Spinal cord (tissue), 10 donors: Measurements from ENCODE around the gene KCND3. TPM values are rescaled to one million over a fixed set of nuclear protein-coding genes. Genes with fewer than 3 reads are reported as not detected.

Experiments
- DNase-seq, 6 donors: peaks; one replicate each; pipeline versions ENCODE4 v3.0.0 to v3.0.0-alpha.2; 2013 to 2015; ENCODE audit warnings: low spot score in 6 of 6, low read depth in 4 of 6
- H3K27ac ChIP-seq: one replicate; pipeline ENCODE4 v1.5.1; 2013; ENCODE audit warnings: low read depth, low read length, control low read depth
- H3K27me3 ChIP-seq: one replicate; pipeline ENCODE4 v1.6.1; 2013; ENCODE audit warnings: low read length; ENCODE audit not compliant: control insufficient read depth, insufficient read depth
- H3K36me3 ChIP-seq: one replicate; pipeline ENCODE4 v1.6.1; 2013; ENCODE audit warnings: low read length; ENCODE audit not compliant: control insufficient read depth, insufficient read depth
- H3K4me1 ChIP-seq: one replicate; pipeline ENCODE4 v1.6.1; 2013; ENCODE audit warnings: low read length; ENCODE audit not compliant: control insufficient read depth, insufficient read depth
- H3K4me3 ChIP-seq: one replicate; pipeline ENCODE4 v1.5.1; 2013; ENCODE audit warnings: low read depth, low read length, control low read depth
- H3K9me3 ChIP-seq: one replicate; pipeline ENCODE4 v1.6.1; 2013; ENCODE audit warnings: low read length; ENCODE audit not compliant: control insufficient read depth, insufficient read depth
- WGBS: methylation state at CpG from one replicate; pipeline ENCODE4 v1.1.5; 2013; ENCODE audit warnings: missing lambda C conversion rate; ENCODE audit not compliant: insufficient coverage; 5-methylcytosine and 5-hydroxymethylcytosine counted together
- polyA plus RNA-seq, 2 donors: library from polyadenylated mRNA; unstranded; fragments of 120-200 nt; gene quantifications; one replicate each; pipeline ENCODE4 v1.2.1, GENCODE V29; 2013; ENCODE audit not compliant: insufficient read length in 2 of 2
- total RNA-seq, 2 donors: library from RNA; depleted of rRNA in 1 of 2; stranded (reverse); fragments of 120-200 nt in 1 of 2; fragments of >200 nt in 1 of 2; gene quantifications; one replicate each; pipeline versions ENCODE4 v1.2.3 to v1.2.4, GENCODE V29; 2013 to 2014
- donor health status: healthy.

KCND3 gene
- total and polyA plus RNA-seq, 4 donors, result 9.5 to 35.8 (median 23.3) TPM

GRCh38 chr1:111978695-111979094, 10.8 kb downstream of the KCND3 start:
- Histone ChIP-seq H3K36me3 (peaks cover 21% of the 10 kb centered on the region), H3K27ac (no peak overlapping the region), H3K4me3 (no peak overlapping the region), H3K4me1 (peaks cover 4% of the 10 kb centered on the region), H3K9me3 (no peaks in the 10 kb centered on the region), H3K27me3 (no peaks in the 10 kb centered on the region)
- no peak for DNase-seq
- no CpG with 5 or more reads among the region's 1 CpG for WGBS

GRCh38 chr1:111977378-111977777, 12.1 kb downstream of the KCND3 start:
- peaks cover 4% of the 10 kb centered on the region for H3K4me1 ChIP-seq
- no peak overlapping the region for H3K4me3 ChIP-seq
- H3K9me3 ChIP-seq, result no peaks in the 10 kb centered on the region
- H3K27ac ChIP-seq, result no peak overlapping the region
- peaks cover 18% of the 10 kb centered on the region for H3K36me3 ChIP-seq
- WGBS, result 71% methylated on average over 7 of the region's 9 CpGs
- H3K27me3 ChIP-seq, result no peaks in the 10 kb centered on the region
- DNase-seq, result no peak

- H3K4me1 ChIP-seq, result peaks cover 4% of the 10 kb centered on the region
- no peak overlapping the region for H3K4me3 ChIP-seq
- DNase-seq, result no peak
- 69% methylated on average over 2 of the region's 3 CpGs for WGBS
- no peak overlapping the region for H3K27ac ChIP-seq
- H3K36me3 ChIP-seq, result peaks cover 12% of the 10 kb centered on the region
- no peaks in the 10 kb centered on the region for H3K27me3 ChIP-seq
- no peaks in the 10 kb centered on the region for H3K9me3 ChIP-seq
Measured at GRCh38 chr1:111976842-111977241, 12.6 kb downstream of the KCND3 start.

- H3K4me3 ChIP-seq, result no peak overlapping the region
- no peak overlapping the region for H3K27ac ChIP-seq
- peaks cover 7% of the 10 kb centered on the region for H3K36me3 ChIP-seq
Measured at GRCh38 chr1:111976332-111976731, 13.1 kb downstream of the KCND3 start.

GRCh38 chr1:111973150-111973790, 16.2 kb downstream of the KCND3 start:
- 83% methylated on average over 2 of the region's 3 CpGs for WGBS
- no peak overlapping the region for H3K4me3 ChIP-seq
- peaks cover 2% of the 10 kb centered on the region for H3K27me3 ChIP-seq
- DNase-seq, result no peak
- peaks cover 7% of the 10 kb centered on the region for H3K4me1 ChIP-seq
- H3K9me3 ChIP-seq, result no peaks in the 10 kb centered on the region
- peaks cover 3% of the 10 kb centered on the region for H3K36me3 ChIP-seq
- no peak overlapping the region for H3K27ac ChIP-seq

More at GRCh38 chr1:111976332-111976731, 13.1 kb downstream of the KCND3 start:
- Histone ChIP-seq H3K4me1 (peaks cover 4% of the 10 kb centered on the region), H3K27me3 (no peaks in the 10 kb centered on the region), H3K9me3 (no peaks in the 10 kb centered on the region)
- DNase-seq, result no peak
- 92% methylated on average over 2 of the region's 5 CpGs for WGBS

- Histone ChIP-seq H3K4me1 (peaks cover 3% of the 10 kb centered on the region), H3K36me3 (peaks cover 3% of the 10 kb centered on the region), H3K9me3 (no peaks in the 10 kb centered on the region), H3K4me3 (no peak overlapping the region), H3K27me3 (peaks cover 2% of the 10 kb centered on the region), H3K27ac (no peak overlapping the region)
- WGBS, result 67% methylated on average over 1 of the region's 1 CpG
- DNase-seq, result no peak
Measured at GRCh38 chr1:111971396-111971795, 18.1 kb downstream of the KCND3 start.

GRCh38 chr1:111968511-111968910, 21.0 kb downstream of the KCND3 start:
- Histone ChIP-seq H3K4me1 (peaks cover 19% of the 10 kb centered on the region), H3K4me3 (no peak overlapping the region), H3K36me3 (no peaks in the 10 kb centered on the region), H3K27me3 (peaks cover 2% of the 10 kb centered on the region), H3K9me3 (no peaks in the 10 kb centered on the region), H3K27ac (no peak overlapping the region)
- WGBS, result 73% methylated on average over 2 of the region's 4 CpGs
- no peak for DNase-seq

GRCh38 chr1:111967886-111968285, 21.6 kb downstream of the KCND3 start:
- Histone ChIP-seq H3K27ac (no peak overlapping the region), H3K9me3 (no peaks in the 10 kb centered on the region), H3K4me1 (peaks cover 20% of the 10 kb centered on the region), H3K27me3 (peaks cover 2% of the 10 kb centered on the region), H3K36me3 (no peaks in the 10 kb centered on the region), H3K4me3 (no peak overlapping the region)
- DNase-seq, result no peak
- WGBS, result 70% methylated on average over 2 of the region's 3 CpGs

GRCh38 chr1:111967067-111967690, 22.3 kb downstream of the KCND3 start:
- Histone ChIP-seq H3K36me3 (no peaks in the 10 kb centered on the region), H3K27me3 (peaks cover 2% of the 10 kb centered on the region), H3K4me3 (no peak overlapping the region), H3K9me3 (no peaks in the 10 kb centered on the region), H3K4me1 (peaks cover 21% of the 10 kb centered on the region), H3K27ac (no peak overlapping the region)
- 80% methylated on average over 8 of the region's 13 CpGs for WGBS
- no peak for DNase-seq
